Measurements from ENCODE around the gene ACOT11. TPM values are rescaled to one million over a fixed set of nuclear protein-coding genes. Genes with fewer than 3 reads are reported as not detected.

ACOT11 gene
- total RNA-seq, 1 donor from 2014 or later: 0.86 TPM

GRCh38 chr1:54588377-54588776, 40.3 kb downstream of the ACOT11 start:
- H3K4me3 ChIP-seq (ENCODE audit: low read depth, low read length): no peak overlapping the region
- DNase-seq (ENCODE audit: low read depth): no peak
- no peak for TF ChIP-seq CTCF (conservative IDR thresholded peaks at IDR 0.05; ENCODE audit: low read depth, low read length)

- no peak for DNase-seq (ENCODE audit: low read depth)
- no peak overlapping the region for H3K4me3 ChIP-seq (ENCODE audit: low read depth, low read length)
- no peak for TF ChIP-seq CTCF (conservative IDR thresholded peaks at IDR 0.05; ENCODE audit: low read depth, low read length)
Observed at GRCh38 chr1:54591127-54591756, 43.2 kb downstream of the ACOT11 start.

- DNase-seq (ENCODE audit: low read depth): no peak
- TF ChIP-seq CTCF (conservative IDR thresholded peaks at IDR 0.05; ENCODE audit: low read depth, low read length): no peak
- H3K4me3 ChIP-seq (ENCODE audit: low read depth, low read length): no peak overlapping the region
Observed at GRCh38 chr1:54593571-54594160, 45.6 kb downstream of the ACOT11 start.

- TF ChIP-seq CTCF (conservative IDR thresholded peaks at IDR 0.05; ENCODE audit: low read depth, low read length): no peak
- H3K4me3 ChIP-seq (ENCODE audit: low read depth, low read length): no peak overlapping the region
- DNase-seq (ENCODE audit: low read depth): no peak
Observed at GRCh38 chr1:54594463-54594862, 46.4 kb downstream of the ACOT11 start.

GRCh38 chr1:54595956-54596498, 48.0 kb downstream of the ACOT11 start:
- DNase-seq (ENCODE audit: low read depth): no peak
- TF ChIP-seq CTCF (conservative IDR thresholded peaks at IDR 0.05; ENCODE audit: low read depth, low read length): no peak

GRCh38 chr1:54596756-54597155, 48.7 kb downstream of the ACOT11 start:
- no peak for DNase-seq (ENCODE audit: low read depth)
- no peak overlapping the region for H3K4me3 ChIP-seq (ENCODE audit: low read depth, low read length)
- no peak for TF ChIP-seq CTCF (conservative IDR thresholded peaks at IDR 0.05; ENCODE audit: low read depth, low read length)

More at GRCh38 chr1:54595956-54596498, 48.0 kb downstream of the ACOT11 start:
- H3K4me3 ChIP-seq (ENCODE audit: low read depth, low read length): no peak overlapping the region
